Stimulated activated CD8-positive, alpha-beta memory T cell treated with anti-CD3 and anti-CD28 coated beads, Interleukin-15, amount 100 ng/mL, for 1 hour (primary cell): ENCODE results near the gene H19.

Experiments
- DNase-seq: peaks from one replicate; pipeline ENCODE4 v3.0.0-alpha.2; 2020; ENCODE audit warnings: low read depth

The H19 gene

GRCh38 chr11:1982873-1983600 is 14.6 kb downstream of the H19 start:
- no peak for DNase-seq

- DNase-seq: no peak
Observed at GRCh38 chr11:1979607-1980006, 18.0 kb downstream of the H19 start.

DNA sequence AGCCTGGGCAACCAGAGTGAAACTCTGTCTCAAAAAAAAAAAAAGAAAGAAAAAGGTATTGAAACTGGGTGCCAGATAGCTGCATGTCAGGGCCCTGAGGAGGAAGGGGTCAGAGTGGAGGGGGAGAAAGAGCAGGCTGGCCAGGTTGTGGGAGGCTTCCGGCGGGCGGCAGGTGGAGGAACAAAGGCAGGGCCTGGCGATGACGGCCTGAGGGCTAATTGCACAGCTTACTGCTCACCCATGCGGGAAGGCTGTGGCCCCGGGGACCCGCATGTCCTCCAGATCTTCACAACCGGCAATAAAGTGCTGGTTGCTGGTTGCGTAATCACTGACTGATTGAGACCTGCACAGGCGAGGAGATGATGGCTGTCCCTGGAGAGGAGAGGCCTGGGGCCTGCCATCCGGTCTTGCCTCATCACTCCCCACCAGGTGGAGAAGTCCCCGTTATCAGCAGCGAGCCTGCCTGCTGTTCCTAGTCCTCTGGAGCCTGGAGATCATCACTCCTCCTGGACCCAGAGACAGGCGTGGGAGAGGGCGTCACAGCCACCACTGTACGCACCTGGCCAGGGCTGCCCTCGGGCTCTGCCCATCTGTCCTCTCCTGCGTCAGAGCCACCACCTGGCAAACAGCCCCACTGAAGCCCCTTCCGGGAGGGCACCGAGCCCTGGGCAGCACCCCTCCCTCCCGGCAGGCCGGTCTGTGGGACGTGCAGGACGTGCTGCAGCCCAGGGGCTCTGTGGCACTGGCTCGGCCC is 18.7 kb downstream of the H19 start:
- no peak for DNase-seq

DNA sequence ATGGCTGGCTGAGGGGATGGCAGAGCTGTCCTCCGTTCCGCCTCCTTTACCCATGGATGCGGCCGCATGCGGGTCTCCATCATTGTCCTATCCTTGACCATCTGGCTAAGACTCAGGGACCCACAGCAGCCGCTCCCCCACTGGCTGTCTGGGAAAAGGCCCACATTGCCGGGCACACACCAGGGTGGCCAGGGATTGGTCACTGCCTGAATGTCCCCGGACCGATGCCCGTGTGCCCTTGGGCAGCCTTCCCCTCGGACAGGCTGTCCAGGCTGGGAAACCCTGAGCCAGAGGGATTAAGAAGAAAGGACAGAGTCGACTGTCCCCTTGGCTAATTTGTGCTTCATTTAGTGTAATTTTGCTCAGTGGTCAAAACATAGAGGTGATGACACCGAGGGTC is 22.5 kb downstream of the H19 start:
- DNase-seq: no peak

- DNase-seq: no peak
Observed at GRCh38 chr11:1970956-1971355, 26.7 kb downstream of the H19 start.

- DNase-seq: no peak
Observed at GRCh38 chr11:1969776-1970175, 27.9 kb downstream of the H19 start.

- no peak for DNase-seq
Observed at GRCh38 chr11:1969035-1969434, 28.6 kb downstream of the H19 start.

GRCh38 chr11:1968454-1969002 is 29.1 kb downstream of the H19 start:
- no peak for DNase-seq

DNA sequence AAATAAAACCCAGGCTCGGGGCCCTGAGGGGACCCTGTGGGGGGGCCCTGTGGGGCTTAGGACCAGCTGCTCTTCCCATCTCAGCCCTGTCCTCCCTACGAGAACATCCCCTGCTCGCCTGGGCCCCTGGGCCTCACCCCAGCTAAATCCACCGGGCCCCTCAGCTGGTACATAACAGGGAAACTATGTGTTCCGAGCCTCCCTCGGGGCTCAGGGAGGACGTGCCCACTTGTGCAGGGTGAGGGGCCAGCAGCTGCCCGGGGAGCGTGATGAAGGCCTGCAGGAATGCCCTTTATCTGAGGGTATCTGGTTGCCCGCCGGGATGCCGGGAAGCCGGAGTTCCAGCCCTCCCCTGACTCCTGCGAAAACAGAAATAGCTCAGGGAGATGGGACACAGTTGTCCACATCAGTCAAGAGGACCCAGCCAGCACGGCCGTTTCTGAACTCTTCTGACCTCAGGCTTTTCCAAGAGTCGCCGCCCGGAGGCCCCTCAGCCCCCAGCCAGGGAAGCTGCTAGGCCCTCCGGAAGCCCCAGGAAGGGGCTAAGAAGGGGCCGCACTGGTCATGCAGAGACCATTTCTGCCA is 29.9 kb downstream of the H19 start:
- DNase-seq: no peak

DNA sequence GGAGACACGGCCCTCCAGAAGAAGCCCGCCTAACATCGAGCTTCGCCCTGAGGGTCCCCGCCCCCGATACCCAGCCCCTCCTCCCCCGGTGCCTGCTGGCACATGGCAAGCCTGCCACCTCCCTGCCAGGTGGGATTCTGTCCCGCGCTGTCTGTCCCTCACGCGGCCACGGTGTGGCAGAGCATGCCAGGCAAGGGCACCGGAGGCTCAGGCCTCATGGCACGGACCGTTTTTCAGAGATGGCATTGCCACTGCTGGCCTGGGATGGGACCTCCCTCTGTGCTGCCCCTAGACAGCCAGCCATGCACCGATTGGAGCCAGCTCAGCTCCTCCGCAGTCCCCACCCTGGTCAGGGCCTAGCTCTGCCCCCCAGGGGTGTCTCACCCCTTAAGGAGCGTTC is 31.1 kb downstream of the H19 start:
- DNase-seq: no peak

DNA sequence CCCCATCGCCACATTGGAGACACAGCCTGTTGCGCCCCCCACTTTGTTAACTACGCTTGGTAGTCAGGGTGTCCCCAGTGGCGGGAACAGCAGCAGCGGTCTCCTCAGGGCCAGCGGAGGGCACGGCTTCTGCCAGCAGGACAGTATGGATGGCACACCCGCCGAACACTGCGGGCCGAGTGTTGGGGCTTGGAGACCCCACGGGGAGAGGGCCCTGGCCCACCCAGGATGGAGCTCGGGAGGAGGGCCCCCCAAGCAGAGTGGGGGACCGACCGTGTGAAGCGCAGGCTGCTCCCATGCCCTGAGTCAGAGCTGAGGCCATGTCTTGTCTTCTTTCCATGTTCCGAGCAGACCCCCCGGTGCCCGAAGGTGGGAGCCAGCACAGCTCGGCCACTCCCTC is 32.7 kb downstream of the H19 start:
- DNase-seq: no peak

- DNase-seq: no peak
Observed at GRCh38 chr11:1964348-1964747, 33.3 kb downstream of the H19 start.

- DNase-seq: no peak
Observed at GRCh38 chr11:1963864-1964263, 33.8 kb downstream of the H19 start.

DNA sequence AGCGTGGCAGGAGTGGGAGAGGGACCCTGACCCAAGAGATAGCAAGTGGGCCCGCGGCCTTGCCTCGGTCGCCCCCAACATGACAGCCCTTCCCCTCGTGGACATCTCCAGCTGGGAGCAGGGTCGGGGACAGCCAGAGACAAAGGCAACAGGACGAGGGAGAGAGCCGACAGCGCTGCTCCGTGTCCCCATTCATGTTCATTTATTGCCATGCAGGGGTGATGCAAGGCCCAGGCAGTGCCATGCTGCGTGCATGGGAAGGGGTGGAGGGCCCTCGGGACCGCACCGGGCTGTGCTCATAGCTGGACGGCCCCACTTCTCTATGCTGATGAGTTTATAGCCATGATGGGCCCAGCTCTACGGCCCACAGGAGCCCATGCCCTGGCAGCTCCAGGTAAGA is 37.9 kb downstream of the H19 start:
- no peak for DNase-seq

- no peak for DNase-seq
Observed at GRCh38 chr11:1958367-1958766, 39.3 kb downstream of the H19 start.

DNA sequence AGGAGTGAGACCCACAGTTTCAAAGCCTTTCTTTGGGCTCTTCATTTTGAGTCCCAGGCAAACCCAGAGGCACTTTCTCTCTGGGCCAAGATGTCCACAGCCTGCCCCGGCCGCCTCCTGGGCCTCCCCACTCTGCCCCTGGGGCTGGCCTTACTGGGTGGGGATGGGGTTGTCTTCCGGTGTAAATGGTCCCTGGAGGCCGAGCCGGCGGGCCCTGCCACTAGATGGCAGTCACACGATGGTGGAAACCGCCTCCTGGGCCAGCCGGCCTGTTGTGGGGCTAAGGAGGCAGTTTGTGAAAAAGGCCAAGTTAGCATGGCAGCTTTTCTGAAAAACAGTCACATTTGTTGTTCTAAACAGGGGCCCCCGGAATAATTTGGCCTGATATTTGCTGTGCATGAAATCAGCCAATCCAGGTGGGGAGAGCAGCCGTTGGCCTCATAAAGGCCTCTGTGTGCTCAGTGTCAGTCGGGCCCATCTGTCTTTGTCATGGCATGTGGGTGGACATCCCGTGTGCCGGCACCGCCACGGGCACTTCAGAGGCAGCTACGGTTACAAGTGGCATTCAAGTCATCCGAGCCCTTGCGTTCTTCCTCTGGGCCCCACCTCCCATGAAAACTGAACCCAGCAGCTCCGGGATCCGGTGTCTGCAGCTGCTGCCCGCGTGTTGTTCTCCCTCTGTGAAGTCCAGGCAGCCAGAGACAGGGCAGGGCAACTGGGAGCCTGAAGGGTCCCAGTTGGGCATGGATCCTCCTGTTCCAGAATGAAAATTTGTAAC is 44.0 kb downstream of the H19 start:
- DNase-seq: no peak

DNA sequence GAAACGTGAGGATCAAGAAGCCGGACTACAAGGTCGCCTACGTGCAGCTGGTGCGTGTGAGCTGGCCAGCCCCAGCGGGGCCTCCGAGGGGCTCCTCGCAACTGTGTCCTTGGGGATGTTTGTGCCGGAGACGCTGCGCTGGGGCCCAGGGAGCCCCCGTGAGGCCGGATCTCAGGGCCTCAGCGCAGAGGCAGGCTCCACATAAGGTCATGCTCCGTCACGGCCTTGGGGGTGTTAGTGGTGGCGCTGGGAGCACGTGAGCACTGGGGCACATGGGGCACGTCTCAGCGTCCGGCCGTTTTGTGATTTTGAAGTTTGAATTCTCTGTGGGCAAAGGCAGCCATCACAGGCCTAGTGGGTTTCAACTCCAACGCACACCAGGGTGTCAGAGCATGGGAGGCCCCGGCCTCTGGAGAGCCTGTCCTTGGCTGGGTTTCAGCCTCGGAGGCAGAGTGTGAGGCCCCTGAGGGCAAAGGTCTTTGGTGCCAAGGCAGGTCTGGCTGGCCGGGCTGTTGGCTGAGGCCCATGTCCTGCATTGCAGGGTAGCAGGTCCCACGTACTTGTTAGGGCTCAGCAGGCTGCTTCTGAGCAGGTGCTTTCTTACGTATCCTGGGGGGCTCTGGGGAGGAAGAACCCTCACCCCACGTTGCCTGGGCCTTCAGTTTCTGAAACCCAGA is 44.7 kb downstream of the H19 start:
- DNase-seq: no peak

GRCh38 chr11:1949922-1950321 is 47.7 kb downstream of the H19 start:
- no peak for DNase-seq

- no peak for DNase-seq
Observed at GRCh38 chr11:1949302-1949701, 48.3 kb downstream of the H19 start.

- DNase-seq: no peak
Observed at GRCh38 chr11:1948389-1948788, 49.3 kb downstream of the H19 start.

DNA sequence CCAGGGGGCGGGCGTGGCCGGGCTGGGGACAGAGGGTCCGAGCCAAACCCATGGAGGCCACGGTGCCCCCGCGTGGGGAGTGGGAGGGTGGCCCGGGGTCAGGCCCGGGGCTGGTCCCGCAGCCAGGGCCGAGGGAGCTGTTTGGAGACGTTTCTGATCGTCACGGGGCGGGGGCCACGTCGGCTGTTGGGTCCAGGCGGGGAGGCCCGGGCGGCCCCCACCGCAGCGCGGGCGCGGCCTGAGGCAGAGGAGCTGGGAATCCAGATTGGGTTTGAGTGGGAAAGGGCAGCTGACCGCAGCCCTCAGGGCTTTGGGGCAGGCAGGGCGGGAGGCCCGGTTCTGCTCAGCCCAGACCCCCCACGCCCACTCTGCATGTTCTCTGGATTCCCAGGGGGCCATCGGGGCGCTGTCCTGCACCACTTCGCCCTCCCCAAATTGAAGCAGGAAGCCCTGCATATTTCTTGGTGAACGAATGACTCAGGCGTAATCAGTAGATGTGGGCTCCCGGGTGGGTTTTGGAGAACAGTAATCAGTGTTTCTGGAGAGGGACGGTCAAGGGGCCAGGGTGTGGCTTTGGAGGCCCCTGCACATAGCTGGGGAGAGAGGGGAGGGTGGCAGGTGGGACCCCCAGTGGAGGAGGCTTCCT is 49.9 kb downstream of the H19 start:
- DNase-seq: no peak
